ENCODE results near the gene SLC12A5.

GRCh38 chr20:46013322-46013828 lies 15.6 kb upstream of the SLC12A5 start:
- no peak for TF ChIP-seq EP300 (IDR thresholded peaks at IDR 0.05)
- TF ChIP-seq, protein P1, sequence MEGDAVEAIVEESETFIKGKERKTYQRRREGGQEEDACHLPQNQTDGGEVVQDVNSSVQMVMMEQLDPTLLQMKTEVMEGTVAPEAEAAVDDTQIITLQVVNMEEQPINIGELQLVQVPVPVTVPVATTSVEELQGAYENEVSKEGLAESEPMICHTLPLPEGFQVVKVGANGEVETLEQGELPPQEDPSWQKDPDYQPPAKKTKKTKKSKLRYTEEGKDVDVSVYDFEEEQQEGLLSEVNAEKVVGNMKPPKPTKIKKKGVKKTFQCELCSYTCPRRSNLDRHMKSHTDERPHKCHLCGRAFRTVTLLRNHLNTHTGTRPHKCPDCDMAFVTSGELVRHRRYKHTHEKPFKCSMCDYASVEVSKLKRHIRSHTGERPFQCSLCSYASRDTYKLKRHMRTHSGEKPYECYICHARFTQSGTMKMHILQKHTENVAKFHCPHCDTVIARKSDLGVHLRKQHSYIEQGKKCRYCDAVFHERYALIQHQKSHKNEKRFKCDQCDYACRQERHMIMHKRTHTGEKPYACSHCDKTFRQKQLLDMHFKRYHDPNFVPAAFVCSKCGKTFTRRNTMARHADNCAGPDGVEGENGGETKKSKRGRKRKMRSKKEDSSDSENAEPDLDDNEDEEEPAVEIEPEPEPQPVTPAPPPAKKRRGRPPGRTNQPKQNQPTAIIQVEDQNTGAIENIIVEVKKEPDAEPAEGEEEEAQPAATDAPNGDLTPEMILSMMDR (IDR thresholded peaks at IDR 0.05): no peak
- TF ChIP-seq POLR2A (IDR thresholded peaks at IDR 0.05): no peak
